Peyer's patch (tissue), 4 donors: ENCODE results near the gene PHYKPL. TPM values are rescaled to one million over a fixed set of nuclear protein-coding genes. Genes with fewer than 3 reads are reported as not detected.

ENCODE experiments used
- DNase-seq, 3 donors: peaks; one replicate each; pipeline ENCODE4 v3.0.0-alpha.2; 2017 to 2019
- H3K27ac ChIP-seq, 4 donors: fragments of 200-600 bp; sonication (generic); one replicate each; pipeline ENCODE4 v1.5.1; 2016 to 2019
- H3K27me3 ChIP-seq, 2 donors: fragments of 200-600 bp; sonication (generic); one replicate each; pipeline ENCODE4 v1.5.1; 2019
- H3K36me3 ChIP-seq, 3 donors: fragments of 200-600 bp; sonication (generic); one replicate each; pipeline ENCODE4 v1.5.1; 2016 to 2019
- H3K4me1 ChIP-seq, 4 donors: fragments of 200-600 bp; sonication (generic); one replicate each; pipeline ENCODE4 v1.5.1; 2016 to 2019
- H3K4me3 ChIP-seq, 4 donors: fragments of 200-600 bp; sonication (generic); 1 replicate in 3 of 4; 2 replicates in 1 of 4; pipeline ENCODE4 v1.5.1; 2016 to 2019; ENCODE audit warnings: mild to moderate bottlenecking in 1 of 4
- H3K9me3 ChIP-seq, 4 donors: fragments of 200-600 bp; sonication (generic); one replicate each; pipeline ENCODE4 v1.5.1; 2016 to 2019; ENCODE audit warnings: mild to moderate bottlenecking in 1 of 4
- POLR2A ChIP-seq, 2 donors: fragments of 450-650 bp; IDR thresholded peaks; one replicate each; pipeline ENCODE4 v1.5.1; 2017; ENCODE audit warnings: antibody characterized with exemption in 2 of 2, mild to moderate bottlenecking in 2 of 2, moderate library complexity in 2 of 2
- total RNA-seq, 4 donors: library from RNA; depleted of rRNA; stranded (reverse); fragments of >200 nt; gene quantifications; one replicate each; pipeline ENCODE4 v1.1.0, GENCODE V29; 2016
- TF ChIP-seq, protein P1 (sequence below), 6 experiments: fragments of 450-650 bp in 4 of 6; fragments of 200-600 bp in 2 of 6; sonication (generic) in 1 of 6; IDR thresholded peaks; one replicate each; pipeline ENCODE4 v1.5.1; 2017 to 2019; ENCODE audit warnings: antibody characterized with exemption in 6 of 6, mild to moderate bottlenecking in 3 of 6, moderate library complexity in 1 of 6

Gene PHYKPL
- total RNA-seq, 4 donors from 2014 or later: 180 to 441 (median 280) TPM

DNA sequence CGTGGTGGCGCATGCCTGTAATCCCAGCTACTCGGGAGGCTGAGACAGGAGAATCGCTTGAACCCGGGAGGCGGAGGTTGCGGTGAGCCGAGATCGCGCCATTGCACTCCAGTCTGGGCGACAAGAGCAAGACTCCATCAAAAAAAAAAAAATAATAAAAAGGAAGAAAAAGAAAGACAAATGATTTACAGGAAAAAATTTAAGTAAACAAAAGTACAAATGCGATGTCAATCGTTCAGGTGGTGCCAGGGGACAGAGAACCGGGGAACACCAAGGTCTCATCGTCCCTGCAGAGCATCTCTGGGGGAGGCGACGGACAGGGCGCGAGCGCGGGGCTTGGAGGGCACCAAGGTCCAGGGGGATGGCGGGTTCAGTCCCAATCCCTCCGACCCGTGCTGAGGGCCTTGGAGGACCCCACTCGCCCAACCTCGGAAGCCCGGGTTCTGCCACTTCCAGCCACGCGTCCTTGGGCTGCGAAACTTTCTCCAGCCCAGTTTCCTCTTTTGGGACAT, 28.9 kb downstream of the PHYKPL start:
- peak overlapping the region; percentile 97 to 99 (median 98) for H3K27ac ChIP-seq
- H3K4me3 ChIP-seq: peak overlapping the region; percentile 87 to 100 (median 93)
- TF ChIP-seq POLR2A (IDR thresholded peaks at IDR 0.05): no peak
- TF ChIP-seq, protein P1, sequence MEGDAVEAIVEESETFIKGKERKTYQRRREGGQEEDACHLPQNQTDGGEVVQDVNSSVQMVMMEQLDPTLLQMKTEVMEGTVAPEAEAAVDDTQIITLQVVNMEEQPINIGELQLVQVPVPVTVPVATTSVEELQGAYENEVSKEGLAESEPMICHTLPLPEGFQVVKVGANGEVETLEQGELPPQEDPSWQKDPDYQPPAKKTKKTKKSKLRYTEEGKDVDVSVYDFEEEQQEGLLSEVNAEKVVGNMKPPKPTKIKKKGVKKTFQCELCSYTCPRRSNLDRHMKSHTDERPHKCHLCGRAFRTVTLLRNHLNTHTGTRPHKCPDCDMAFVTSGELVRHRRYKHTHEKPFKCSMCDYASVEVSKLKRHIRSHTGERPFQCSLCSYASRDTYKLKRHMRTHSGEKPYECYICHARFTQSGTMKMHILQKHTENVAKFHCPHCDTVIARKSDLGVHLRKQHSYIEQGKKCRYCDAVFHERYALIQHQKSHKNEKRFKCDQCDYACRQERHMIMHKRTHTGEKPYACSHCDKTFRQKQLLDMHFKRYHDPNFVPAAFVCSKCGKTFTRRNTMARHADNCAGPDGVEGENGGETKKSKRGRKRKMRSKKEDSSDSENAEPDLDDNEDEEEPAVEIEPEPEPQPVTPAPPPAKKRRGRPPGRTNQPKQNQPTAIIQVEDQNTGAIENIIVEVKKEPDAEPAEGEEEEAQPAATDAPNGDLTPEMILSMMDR (IDR thresholded peaks at IDR 0.05): no peak
- H3K27me3 ChIP-seq: no peaks in the 10 kb centered on the region
- H3K36me3 ChIP-seq: peaks cover 0 to 23% (median 0%) of the 10 kb centered on the region in 3 donors
- H3K4me1 ChIP-seq: peaks cover 3 to 30% (median 12%) of the 10 kb centered on the region in 4 donors
- DNase-seq: no peak
- H3K9me3 ChIP-seq: no peaks in the 10 kb centered on the region

DNA sequence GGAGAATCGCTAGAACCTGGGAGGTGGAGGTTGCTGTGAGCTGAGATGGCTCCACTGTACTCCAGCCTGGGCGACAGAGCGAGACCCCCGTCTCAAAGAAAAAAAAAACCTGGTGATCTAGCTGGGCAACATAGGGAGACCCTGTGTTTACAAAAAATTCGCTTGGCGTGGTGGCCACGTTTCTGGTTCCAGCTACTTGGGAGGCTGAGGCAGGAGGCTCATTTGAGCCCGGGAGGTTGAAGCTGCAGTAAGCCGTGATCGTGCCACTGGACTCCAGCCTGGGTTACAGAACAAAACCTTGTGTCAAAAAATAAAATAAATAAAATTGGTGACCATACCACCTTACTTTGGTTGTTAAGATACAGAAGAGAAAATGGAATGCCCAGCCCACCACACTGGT, 30.1 kb downstream of the PHYKPL start:
- DNase-seq: no peak
- no peak for TF ChIP-seq POLR2A (IDR thresholded peaks at IDR 0.05)
- TF ChIP-seq, protein P1 (IDR thresholded peaks at IDR 0.05): no peak
- peaks cover 0 to 12% (median 0%) of the 10 kb centered on the region in 3 donors for H3K36me3 ChIP-seq
- H3K27ac ChIP-seq: no peak overlapping the region
- peaks cover 3 to 18% (median 10%) of the 10 kb centered on the region in 4 donors for H3K4me1 ChIP-seq
- no peaks in the 10 kb centered on the region for H3K27me3 ChIP-seq
- no peaks in the 10 kb centered on the region for H3K9me3 ChIP-seq
- H3K4me3 ChIP-seq: no peak overlapping the region

DNA sequence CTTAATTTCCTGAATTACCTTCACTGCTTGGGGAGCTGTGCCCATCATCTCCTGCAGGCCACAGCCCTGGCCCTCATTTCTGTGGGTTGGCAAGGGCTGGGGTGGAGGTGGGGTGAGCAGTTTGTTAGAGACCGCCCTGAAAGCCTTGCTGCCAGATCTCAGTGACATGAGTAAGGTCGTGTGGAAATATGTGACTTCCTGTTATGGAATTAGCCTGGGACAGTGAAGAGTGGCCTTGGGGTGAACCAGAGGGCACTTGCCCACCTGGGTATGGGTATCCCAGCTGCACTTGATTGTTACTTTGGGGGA, 30.7 kb downstream of the PHYKPL start:
- H3K27me3 ChIP-seq: no peaks in the 10 kb centered on the region
- H3K36me3 ChIP-seq: peaks cover 0 to 6% (median 0%) of the 10 kb centered on the region in 3 donors
- H3K4me1 ChIP-seq: peaks cover 2 to 11% (median 7%) of the 10 kb centered on the region in 4 donors
- H3K9me3 ChIP-seq: no peaks in the 10 kb centered on the region
- no peak overlapping the region for H3K4me3 ChIP-seq
- H3K27ac ChIP-seq: no peak overlapping the region
- TF ChIP-seq, protein P1 (IDR thresholded peaks at IDR 0.05): no peak
- DNase-seq: no peak

DNA sequence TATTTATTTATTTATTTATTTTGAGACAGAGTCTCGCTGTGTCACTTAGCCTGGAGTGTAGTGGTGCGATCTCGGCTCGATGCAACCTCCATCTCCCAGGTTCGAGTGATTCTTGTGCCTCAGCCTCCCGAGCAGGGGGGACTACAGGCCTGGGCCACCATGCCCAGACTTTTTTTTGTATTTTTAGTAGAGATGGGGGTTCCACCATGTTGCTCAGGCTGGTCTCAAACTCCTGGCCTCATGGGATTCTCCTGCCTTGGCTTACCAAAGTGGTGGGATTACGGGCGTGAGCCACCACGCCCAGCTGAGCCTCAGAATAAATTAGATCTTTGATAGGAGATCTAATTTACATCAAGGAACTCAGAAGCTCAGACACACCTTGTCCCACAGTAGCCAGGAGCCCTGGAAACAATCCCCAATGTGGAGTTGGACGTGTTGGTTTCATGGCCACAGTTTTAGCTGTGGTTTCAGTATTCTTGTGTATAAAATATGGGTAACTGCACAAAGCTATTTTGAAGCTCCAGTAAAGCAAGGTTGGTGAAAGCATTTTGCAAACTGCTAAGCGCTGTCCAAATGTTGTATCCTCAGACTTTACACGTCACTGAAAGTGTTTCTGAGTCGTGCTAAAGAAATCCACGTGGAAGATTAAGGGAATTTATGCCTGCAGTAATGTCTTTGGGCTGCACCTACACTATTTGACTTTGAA, 31.2 kb downstream of the PHYKPL start:
- TF ChIP-seq, protein P1 (IDR thresholded peaks at IDR 0.05): no peak
- no peak for TF ChIP-seq POLR2A (IDR thresholded peaks at IDR 0.05)
- no peak overlapping the region for H3K27ac ChIP-seq
- no peak overlapping the region for H3K4me3 ChIP-seq
- H3K4me1 ChIP-seq: peaks cover 0 to 8% (median 5%) of the 10 kb centered on the region in 4 donors
- H3K27me3 ChIP-seq: no peaks in the 10 kb centered on the region
- no peaks in the 10 kb centered on the region for H3K9me3 ChIP-seq
- no peak for DNase-seq
- peaks cover 0 to 1% (median 0%) of the 10 kb centered on the region in 3 donors for H3K36me3 ChIP-seq

DNA sequence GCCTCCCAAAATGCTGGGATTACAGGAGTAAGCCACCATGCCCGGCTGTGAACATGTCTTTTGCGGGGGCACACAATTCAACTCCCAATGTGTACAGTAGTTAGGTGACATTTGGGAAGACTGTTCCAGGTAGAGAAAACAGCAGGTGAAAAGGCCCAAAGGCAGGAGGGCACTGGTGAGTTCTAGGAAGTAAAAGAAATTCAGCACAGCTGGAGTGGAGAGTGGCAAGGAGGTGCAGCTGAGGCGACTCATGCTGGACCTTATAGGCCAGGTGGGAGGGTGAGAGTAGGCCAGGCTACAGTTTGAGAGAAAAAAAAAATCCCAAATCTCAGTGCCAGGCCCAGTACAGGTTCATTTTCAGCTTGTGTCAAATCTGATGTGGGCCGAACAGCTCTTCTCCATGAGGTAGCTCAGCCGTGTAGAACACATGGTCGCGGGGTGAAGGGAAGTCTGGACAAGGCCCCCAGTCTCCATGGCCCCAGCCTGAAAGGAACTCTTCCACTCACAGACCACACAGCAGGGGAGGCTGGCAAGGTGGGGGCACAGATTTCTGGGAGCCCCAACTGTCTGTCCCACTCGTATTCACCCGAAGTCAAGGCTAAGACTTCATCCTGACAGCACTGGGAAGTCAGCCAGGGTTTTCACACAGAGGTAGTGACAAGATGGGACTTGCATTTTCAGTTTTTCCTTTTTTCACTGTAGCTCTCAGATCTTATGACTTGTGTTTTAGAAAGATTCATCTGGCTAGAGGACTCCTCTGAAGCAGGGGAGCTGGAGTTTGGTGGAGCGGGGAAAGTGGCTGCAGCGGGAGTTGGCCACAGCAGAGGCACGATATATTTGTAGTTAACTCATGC, 32.8 kb downstream of the PHYKPL start:
- Histone ChIP-seq H3K9me3 (no peaks in the 10 kb centered on the region), H3K4me1 (peaks cover 0 to 3% (median 0%) of the 10 kb centered on the region in 4 donors), H3K27ac (no peak overlapping the region), H3K4me3 (no peak overlapping the region), H3K36me3 (no peaks in the 10 kb centered on the region), H3K27me3 (no peaks in the 10 kb centered on the region)
- TF ChIP-seq POLR2A (IDR thresholded peaks at IDR 0.05): no peak
- TF ChIP-seq, protein P1 (IDR thresholded peaks at IDR 0.05): no peak
- no peak for DNase-seq
